GM19193 (cell line): ENCODE results near the gene ARHGEF10L.

Source experiments
- POLR2A ChIP-seq: IDR thresholded peaks from 4 replicates; pipeline ENCODE4 v1.6.1; 2011; ENCODE audit not compliant: insufficient read depth, insufficient read length; ENCODE audit errors: extremely low read depth

ARHGEF10L gene

DNA sequence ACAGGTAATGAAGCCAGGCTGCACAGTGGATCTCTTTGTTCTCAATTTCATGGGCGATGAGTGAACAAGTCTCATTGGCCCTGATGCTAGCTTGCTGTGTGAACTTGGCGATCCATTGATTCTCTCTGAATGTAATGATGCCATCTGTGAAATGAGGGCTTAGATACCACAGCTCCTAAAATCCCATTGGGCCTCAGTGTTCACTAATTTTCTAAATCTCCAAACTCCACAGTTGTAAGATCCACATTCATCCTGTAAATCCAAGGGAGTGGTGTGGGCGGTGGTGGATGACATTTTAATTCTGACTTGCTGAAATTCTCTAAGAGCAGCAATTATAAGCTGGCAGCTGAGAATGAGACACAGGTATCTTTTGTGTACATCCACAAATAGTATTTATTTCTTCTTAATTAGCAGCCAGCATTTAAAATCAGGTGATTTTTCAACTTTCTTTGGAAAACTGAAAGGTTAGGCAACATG lies 206.0 kb downstream of the ARHGEF10L start:
- TF ChIP-seq POLR2A = no peak

DNA sequence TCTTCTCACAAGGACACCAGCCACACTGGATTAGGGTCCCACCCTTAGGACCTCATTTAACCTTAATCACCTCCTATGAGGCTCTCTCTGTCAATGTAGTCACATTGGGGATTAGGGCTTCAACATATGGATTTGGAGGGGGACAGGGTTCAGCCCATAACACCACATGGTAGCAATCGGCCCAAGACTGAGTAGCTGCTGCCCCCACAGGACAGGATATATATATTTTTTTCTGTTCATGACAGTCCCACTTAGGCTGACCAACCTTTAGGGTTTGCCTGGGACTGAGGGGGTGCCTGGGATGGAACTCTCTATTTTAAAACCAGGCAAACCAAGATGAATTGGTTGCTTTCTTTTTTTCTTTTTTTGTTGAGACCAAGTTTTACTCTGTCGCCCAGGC lies 207.4 kb downstream of the ARHGEF10L start:
- TF ChIP-seq POLR2A = no peak
